ENCODE data around the gene ZNF516.

GRCh38 chr18:76458522-76459311, 36.3 kb downstream of the ZNF516 start:
- no peak; the same call in 1 of the 2 replicates for TF ChIP-seq POLR2AphosphoS5 (IDR thresholded peaks at IDR 0.05; ENCODE audit: low read depth)
- no peak for TF ChIP-seq CTCF (IDR thresholded peaks at IDR 0.05; ENCODE audit: insufficient read depth, low read length)
- no peak for TF ChIP-seq GABPA (IDR thresholded peaks at IDR 0.05; ENCODE audit: low read depth)
- TF ChIP-seq SPI1 (IDR thresholded peaks at IDR 0.05; ENCODE audit: borderline replicate concordance, low read depth) = no peak
- TF ChIP-seq REST (IDR thresholded peaks at IDR 0.05; ENCODE audit: insufficient replicate concordance, low read depth) = no peak
